Limb (tissue), 2 donors: ENCODE data around the gene WAC.
A peak's percentile ranks its signal among the peaks of the same experiment; 100 is the strongest.
"Not testable (repeated sequence)": the region's sequence is repeated elsewhere in the genome, so short reads cannot be mapped to it uniquely, and the experiment has no call there.

Source experiments
- DNase-seq, 2 donors: peaks; one replicate each; pipeline ENCODE4 v3.0.0-alpha.2; 2016; ENCODE audit errors: extremely low spot score in 2 of 2

Gene WAC

GRCh38 chr10:28606568-28606967 is 73.7 kb downstream of the WAC start:
- no peak for DNase-seq

- DNase-seq: not testable (repeated sequence)
Measured at GRCh38 chr10:28609636-28610035, 76.7 kb downstream of the WAC start.

GRCh38 chr10:28612877-28613276 is 80.0 kb downstream of the WAC start:
- no peak for DNase-seq

- DNase-seq: no peak
Measured at GRCh38 chr10:28616514-28616913, 83.6 kb downstream of the WAC start.

GRCh38 chr10:28619455-28619854 is 86.5 kb downstream of the WAC start:
- DNase-seq: no peak

GRCh38 chr10:28620251-28620650 is 87.3 kb downstream of the WAC start:
- DNase-seq: no peak

- no peak for DNase-seq
Measured at GRCh38 chr10:28623483-28623882, 90.6 kb downstream of the WAC start.

- DNase-seq: no peak
Measured at GRCh38 chr10:28624351-28624750, 91.4 kb downstream of the WAC start.

- DNase-seq: no peak
Measured at GRCh38 chr10:28627102-28627501, 94.2 kb downstream of the WAC start.

- peak; percentile 58 to 84 for DNase-seq
Measured at GRCh38 chr10:28628184-28628893, 95.4 kb downstream of the WAC start.

GRCh38 chr10:28631896-28632583 is 99.1 kb downstream of the WAC start:
- no peak for DNase-seq

- DNase-seq: no peak
Measured at GRCh38 chr10:28632584-28632945, 99.6 kb downstream of the WAC start.

GRCh38 chr10:28633750-28634149 is 100.8 kb downstream of the WAC start:
- DNase-seq: no peak

- DNase-seq: no peak
Measured at GRCh38 chr10:28637346-28637745, 104.4 kb downstream of the WAC start.

GRCh38 chr10:28638392-28638791 is 105.5 kb downstream of the WAC start:
- no peak for DNase-seq

GRCh38 chr10:28640551-28640950 is 107.6 kb downstream of the WAC start:
- DNase-seq: no peak

- no peak for DNase-seq
Measured at GRCh38 chr10:28644647-28645046, 111.7 kb downstream of the WAC start.

GRCh38 chr10:28652106-28652505 is 119.2 kb downstream of the WAC start:
- no peak for DNase-seq

GRCh38 chr10:28652703-28653102 is 119.8 kb downstream of the WAC start:
- DNase-seq: no peak

- not testable (repeated sequence) for DNase-seq
Measured at GRCh38 chr10:28658824-28659223, 125.9 kb downstream of the WAC start.

GRCh38 chr10:28661035-28661434 is 128.1 kb downstream of the WAC start:
- no peak for DNase-seq

GRCh38 chr10:28663576-28664368 is 130.9 kb downstream of the WAC start:
- peak; percentile 85 to 87 for DNase-seq
